Occipital lobe (tissue), 2 donors: ENCODE data around the gene DKK2. TPM values are rescaled to one million over a fixed set of nuclear protein-coding genes. Genes with fewer than 3 reads are reported as not detected.
"Not testable (repeated sequence)": the region's sequence is repeated elsewhere in the genome, so short reads cannot be mapped to it uniquely, and the experiment has no call there.

Experiments
- DNase-seq: peaks from one replicate; lab custom pipeline; 2025; lab: John Stamatoyannopoulos, UW
- total RNA-seq: library from RNA; depleted of rRNA; stranded (reverse); fragments of >200 nt; gene quantifications from one replicate; pipeline ENCODE4 v1.2.3, GENCODE V29; 2014

Gene DKK2
- total RNA-seq, 1 donor from 2014 or later: 3.1 TPM

DNA sequence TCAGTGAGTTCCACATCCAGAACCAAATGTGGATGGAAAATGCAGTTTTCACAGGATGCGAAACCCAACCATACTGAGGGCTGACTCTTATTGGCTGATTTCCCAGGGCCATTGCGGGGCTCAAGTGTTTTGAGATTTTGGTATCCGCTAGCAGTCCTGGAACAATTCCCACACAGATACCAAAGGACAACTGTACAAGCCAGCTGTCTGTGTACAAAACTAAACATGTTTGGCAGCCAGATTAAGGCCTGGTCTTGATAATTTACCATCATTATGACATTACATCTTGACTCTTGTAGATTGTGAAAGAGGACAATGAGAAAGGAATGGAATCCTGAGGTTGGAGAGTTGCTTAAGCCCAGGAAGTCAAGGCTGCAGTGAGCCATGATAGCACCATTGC is 121.9 kb downstream of the DKK2 start:
- DNase-seq: no peak

GRCh38 chr4:106909486-106910188 is 126.5 kb downstream of the DKK2 start:
- no peak for DNase-seq

- DNase-seq: not testable (repeated sequence)
Measured at GRCh38 chr4:106908049-106908448, 128.1 kb downstream of the DKK2 start.

- DNase-seq: no peak
Measured at GRCh38 chr4:106907216-106907615, 128.9 kb downstream of the DKK2 start.

DNA sequence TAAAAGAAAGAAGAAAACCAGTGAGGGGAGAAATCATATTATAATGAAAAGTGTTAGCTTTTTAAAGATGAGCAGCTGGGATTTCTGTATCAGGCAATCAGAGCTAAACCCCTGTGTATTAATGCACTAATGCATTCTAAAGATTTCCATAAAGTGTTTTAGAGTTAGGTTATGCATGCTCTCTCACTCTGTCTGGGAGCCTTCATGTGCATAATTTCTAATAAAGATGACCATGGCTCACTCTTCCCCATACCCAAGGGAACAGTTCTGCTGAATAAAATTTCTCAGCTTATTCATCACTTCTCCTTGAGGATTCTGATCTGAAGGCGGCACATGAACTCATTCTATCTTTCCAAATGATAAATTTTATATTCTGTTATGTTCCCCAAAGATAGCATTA is 129.4 kb downstream of the DKK2 start:
- no peak for DNase-seq

DNA sequence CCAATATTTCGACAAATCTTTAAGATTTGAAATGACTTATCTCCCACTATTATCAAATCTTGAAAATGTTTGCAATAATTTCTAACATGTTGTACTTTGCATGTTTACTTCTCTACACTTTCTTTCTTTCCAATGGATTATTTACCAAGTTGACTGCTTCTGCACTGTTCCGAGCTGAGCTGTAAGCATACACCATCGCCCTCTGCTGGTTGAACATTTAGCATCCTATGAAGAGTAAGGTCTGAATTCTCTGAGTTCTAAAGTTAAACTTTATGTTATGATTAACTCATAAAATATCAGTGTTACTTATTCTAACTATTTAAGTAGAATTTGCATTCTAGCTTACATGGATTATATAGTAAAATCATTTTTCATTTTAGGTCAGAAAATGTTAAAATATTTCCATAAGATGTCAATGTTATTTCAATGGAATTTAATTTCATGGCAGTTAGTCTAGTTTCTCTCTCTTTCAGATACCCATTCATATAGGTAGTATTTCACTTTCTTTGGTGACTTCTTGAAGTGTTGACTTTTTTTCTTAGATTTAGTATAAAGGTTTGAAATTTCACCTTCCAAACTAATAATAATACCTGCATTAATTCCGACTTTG is 137.4 kb downstream of the DKK2 start:
- DNase-seq: no peak

DNA sequence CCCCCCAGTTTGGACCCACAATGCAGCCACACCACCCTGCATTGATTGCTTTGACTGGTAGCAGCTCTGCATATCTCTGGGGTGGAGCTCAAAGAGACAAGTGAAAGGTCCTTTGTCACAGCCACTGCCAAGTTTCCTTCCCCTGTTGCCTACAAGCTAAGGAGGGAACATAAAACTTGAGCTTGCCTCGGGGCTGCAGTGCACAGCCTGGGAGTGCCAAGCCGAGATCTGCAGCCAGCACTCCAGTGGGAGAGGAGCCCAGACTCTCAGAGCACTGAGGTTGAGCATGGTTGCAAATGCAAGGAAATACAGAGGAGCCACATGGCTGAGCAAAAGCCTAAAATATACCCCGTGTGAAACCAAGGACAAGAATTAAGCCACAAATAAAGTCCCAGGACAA is 142.2 kb downstream of the DKK2 start:
- DNase-seq: no peak

- DNase-seq: no peak
Measured at GRCh38 chr4:106893395-106893881, 142.7 kb downstream of the DKK2 start.

- no peak for DNase-seq
Measured at GRCh38 chr4:106892786-106893185, 143.3 kb downstream of the DKK2 start.

GRCh38 chr4:106875340-106875739 is 160.8 kb downstream of the DKK2 start:
- DNase-seq: no peak
